ENCODE measurements around the gene HECW1.

GRCh38 chr7:43387932-43388331 is 275.5 kb downstream of the HECW1 start:
- TF ChIP-seq POLR2A (IDR thresholded peaks at IDR 0.05) (no peak), CTCF (IDR thresholded peaks at IDR 0.05) (no peak)

Data from heart left ventricle (tissue), 13 donors.